ENCODE measurements around the gene NUAK1.
"Not testable (repeated sequence)": the region's sequence is repeated elsewhere in the genome, so short reads cannot be mapped to it uniquely, and the experiment has no call there.

Gene NUAK1

GRCh38 chr12:106018286-106018685, 120.5 kb downstream of the NUAK1 start:
- in situ Hi-C loops (cut with MboI; ENCODE audit: low sequenced_read_pairs): no loop called here

DNA sequence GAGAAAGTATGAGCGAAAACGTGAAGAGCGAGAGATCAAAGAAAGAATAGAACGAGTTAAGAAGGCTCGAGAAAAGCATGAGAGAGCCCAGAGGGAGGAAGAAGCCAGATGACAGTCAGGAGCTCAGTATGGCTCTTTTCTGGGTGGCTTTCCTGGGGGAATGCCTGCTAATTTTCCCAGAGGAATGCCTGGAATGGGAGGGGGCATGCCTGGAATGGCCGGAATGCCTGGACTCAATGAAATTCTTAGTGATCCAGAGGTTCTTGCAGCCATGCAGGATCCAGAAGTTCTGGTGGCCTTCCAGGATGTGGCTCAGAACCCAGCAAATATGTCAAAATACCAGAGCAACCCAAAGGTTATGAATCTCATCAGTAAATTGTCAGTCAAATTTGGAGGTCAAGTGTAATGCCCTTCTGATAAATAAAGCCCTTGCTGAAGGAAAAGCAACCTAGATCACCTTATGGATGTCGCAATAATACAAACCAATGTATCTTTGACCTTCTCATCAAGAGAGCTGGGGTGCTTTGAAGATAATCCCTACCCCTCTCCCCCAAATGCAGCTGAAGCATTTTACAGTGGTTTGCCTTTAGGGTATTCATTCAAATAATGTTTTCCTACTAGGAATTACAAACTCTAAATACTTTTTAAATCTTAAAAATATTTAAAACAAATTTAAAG, 122.0 kb downstream of the NUAK1 start:
- in situ Hi-C loops (cut with MboI; ENCODE audit: low sequenced_read_pairs): not testable (repeated sequence)

- in situ Hi-C loops (cut with MboI; ENCODE audit: low sequenced_read_pairs): no loop called here
Measured at GRCh38 chr12:106015646-106016045, 123.1 kb downstream of the NUAK1 start.

GRCh38 chr12:106013941-106014340, 124.8 kb downstream of the NUAK1 start:
- in situ Hi-C loops (cut with MboI; ENCODE audit: low sequenced_read_pairs): no loop called here

All from HL-60/S4 treated with retinoic acid at 250 ng/mL for 4 days and 3 days (cell line).